Brain microvascular endothelial cell (primary cell): ENCODE results near the gene LSM14B.

Experiments used
- DNase-seq: peaks from one replicate; pipeline ENCODE4 v3.0.0-alpha.2; 2020
- H3K27ac ChIP-seq: fragments of 250-450 bp; sonication (Bioruptor Pico); 2 replicates; pipeline ENCODE4 v1.5.1; 2020; ENCODE audit warnings: mild to moderate bottlenecking, moderate library complexity
- H3K27me3 ChIP-seq: fragments of 250-450 bp; sonication (Bioruptor Pico); replicated peaks from 2 replicates; pipeline ENCODE4 v1.5.1; 2020; ENCODE audit warnings: mild to moderate bottlenecking
- H3K36me3 ChIP-seq: fragments of 250-450 bp; sonication (Bioruptor Pico); replicated peaks from 2 replicates; pipeline ENCODE4 v1.5.1; 2020; ENCODE audit warnings: mild to moderate bottlenecking
- H3K4me3 ChIP-seq: 2 replicates; pipeline ENCODE4 v1.5.1; 2011; ENCODE audit warnings: low read depth, mild to moderate bottlenecking, control low read depth, low read length, moderate library complexity
- in situ Hi-C: cut with HindIII; loops from 2 replicates; pipeline ENCODE4 v1.10.0; 2017; ENCODE audit warnings: low sequenced_read_pairs, low pct_ligation_motif_present
- TF ChIP-seq, protein P1 (sequence below): IDR thresholded peaks from 2 replicates; pipeline ENCODE4 v1.5.1; 2011; ENCODE audit warnings: low read depth, mild to moderate bottlenecking, moderate library complexity, low read length, control low read depth, inconsistent platforms; ENCODE audit errors: missing control alignments

Gene LSM14B

DNA sequence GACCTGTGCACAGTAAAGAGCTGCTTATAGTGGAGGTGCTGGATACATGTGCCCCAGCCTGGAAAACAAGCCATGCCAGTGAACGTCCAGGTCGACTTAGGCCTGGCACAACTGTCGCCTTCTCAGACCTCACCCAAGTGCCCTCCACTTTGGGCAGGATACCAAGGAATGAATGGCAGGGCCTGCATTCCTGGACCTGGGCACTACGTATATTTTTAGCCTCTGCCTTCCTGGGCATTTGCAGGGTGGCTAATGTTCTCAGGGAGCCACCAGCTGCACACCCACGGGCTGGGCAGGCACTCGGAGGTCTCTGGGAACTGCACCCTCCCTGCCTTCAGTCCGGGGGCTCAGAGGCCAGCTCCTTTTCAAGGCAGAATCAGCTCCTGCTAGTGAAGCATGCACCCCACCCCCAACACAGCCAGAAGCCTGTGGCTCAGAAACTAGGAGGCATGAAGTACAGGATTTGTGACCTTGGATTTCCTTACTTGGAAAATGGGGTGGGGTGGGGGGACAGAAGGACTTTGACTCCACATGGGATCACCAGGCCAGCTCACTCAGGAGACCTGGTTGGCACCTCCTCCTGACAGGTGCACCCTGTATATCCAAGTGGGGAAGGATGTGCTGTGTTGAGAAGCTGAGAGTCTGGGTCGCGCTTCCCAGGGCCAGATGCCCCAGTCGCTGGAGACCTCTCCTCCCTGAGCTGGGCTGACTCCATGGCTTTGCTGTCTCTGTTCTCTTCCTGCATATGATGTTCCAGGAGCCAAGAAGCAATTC lies 2.5 kb upstream of the LSM14B start:
- peaks cover 8% of the 10 kb centered on the region for H3K27me3 ChIP-seq
- H3K36me3 ChIP-seq: peaks cover 2% of the 10 kb centered on the region
- TF ChIP-seq, protein P1, sequence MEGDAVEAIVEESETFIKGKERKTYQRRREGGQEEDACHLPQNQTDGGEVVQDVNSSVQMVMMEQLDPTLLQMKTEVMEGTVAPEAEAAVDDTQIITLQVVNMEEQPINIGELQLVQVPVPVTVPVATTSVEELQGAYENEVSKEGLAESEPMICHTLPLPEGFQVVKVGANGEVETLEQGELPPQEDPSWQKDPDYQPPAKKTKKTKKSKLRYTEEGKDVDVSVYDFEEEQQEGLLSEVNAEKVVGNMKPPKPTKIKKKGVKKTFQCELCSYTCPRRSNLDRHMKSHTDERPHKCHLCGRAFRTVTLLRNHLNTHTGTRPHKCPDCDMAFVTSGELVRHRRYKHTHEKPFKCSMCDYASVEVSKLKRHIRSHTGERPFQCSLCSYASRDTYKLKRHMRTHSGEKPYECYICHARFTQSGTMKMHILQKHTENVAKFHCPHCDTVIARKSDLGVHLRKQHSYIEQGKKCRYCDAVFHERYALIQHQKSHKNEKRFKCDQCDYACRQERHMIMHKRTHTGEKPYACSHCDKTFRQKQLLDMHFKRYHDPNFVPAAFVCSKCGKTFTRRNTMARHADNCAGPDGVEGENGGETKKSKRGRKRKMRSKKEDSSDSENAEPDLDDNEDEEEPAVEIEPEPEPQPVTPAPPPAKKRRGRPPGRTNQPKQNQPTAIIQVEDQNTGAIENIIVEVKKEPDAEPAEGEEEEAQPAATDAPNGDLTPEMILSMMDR: no peak
- no peak for DNase-seq
- in situ Hi-C loops: no loop called here
- no peak overlapping the region for H3K4me3 ChIP-seq
- H3K27ac ChIP-seq: no peak overlapping the region

DNA sequence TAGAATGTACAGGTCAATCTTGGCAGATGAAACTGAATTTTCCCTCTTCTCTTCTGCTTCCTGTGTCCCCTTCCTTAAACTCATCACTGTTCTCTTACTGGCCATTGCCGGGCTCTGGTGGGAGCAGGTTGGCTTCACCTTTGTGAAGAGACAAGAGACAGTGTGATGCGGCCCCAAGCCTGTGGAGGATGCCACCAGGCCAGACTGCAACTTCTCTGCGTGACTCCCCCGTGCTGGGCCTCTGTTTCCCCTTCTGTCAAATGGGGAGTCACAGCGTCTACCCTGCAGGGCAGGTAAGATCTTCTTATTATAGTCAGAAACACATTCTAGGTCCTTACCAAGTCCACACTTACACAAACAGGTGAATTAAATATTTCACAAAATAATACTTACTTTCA lies 1.9 kb upstream of the LSM14B start:
- Histone ChIP-seq H3K4me3 (no peak overlapping the region), H3K36me3 (peaks cover 8% of the 10 kb centered on the region), H3K27me3 (peaks cover 8% of the 10 kb centered on the region), H3K27ac (no peak overlapping the region)
- DNase-seq: no peak
- TF ChIP-seq, protein P1: no peak
- in situ Hi-C loops: no loop called here

DNA sequence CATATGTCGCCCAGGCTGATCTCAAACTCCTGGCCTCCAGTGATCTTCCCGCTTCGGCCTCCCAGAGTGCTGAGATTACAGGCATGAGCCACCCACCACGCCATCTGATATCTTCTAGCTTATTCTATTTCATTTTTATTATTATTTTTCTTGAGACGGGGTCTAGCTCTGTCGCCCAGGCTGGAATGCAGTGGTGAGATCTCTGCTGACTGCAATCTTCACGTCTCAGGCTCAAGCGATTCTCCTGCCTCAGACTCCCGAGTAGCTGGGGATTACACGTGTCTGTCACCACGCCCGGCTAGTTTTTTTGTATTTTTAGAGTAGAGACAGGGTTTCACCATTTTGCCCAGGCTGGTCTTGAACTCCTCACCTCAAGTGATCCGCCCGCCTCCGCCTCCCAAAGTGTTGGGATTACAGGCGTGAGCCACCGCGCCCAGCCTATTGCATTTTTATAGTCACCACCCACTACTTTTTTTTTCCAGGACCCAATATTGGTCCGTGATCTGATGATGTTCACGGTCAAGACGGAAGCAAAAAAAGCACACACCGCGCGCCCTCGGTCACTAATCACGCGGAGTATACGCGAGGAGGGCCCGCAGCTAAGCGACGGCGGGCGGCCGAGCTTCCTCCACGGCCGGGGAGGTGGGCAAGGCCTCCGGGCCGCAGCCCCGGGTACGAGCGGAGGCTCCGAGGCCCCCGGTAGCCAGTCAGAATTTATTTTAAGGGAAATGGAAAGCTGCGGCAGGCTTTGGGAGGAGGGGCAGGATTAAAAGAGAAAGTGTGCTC lies 1.1 kb upstream of the LSM14B start:
- Histone ChIP-seq H3K27me3 (peaks cover 8% of the 10 kb centered on the region), H3K36me3 (peaks cover 14% of the 10 kb centered on the region), H3K4me3 (peak overlapping the region; percentile 61), H3K27ac (peak overlapping the region; percentile 87)
- TF ChIP-seq, protein P1: no peak
- in situ Hi-C loops: no loop called here
- DNase-seq: no peak

DNA sequence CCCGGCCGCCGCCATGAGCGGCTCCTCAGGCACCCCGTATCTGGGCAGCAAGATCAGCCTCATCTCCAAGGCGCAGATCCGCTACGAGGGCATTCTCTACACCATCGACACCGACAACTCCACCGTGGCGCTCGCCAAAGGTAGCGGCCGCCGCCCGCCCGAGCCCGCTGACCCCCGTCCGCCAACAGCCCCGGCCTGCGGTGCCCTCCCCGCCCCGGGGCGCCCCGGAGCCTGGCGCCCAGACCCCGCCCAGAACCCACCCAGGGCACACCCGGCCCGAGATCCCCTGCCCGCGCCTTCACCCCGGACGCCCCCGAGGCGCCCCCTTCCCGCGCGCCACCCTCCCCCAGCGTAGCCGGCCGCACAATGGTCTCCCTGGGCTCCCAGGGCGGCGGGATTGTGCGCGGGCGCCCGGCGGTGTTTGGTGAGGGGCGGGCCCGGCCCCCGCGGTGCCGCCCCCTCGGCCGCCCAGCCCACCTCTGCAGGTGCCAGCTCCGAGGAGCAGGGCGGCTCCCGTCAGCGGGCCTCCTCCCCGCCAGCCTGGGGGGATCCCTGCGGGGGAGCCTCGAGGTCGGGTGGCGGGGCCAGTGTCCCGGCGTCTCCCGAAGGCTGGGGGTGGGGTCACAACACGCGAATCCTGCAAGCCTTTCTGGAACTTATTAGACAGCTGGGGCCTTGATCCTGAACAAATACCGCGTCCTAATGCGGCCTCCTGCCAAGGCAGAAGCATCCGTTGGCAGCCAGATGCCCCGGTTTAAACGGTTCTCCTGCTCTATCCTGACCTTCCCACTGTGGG lies 577 bp downstream of the LSM14B start:
- H3K4me3 ChIP-seq: peak overlapping the region; percentile 79
- peak overlapping the region; percentile 54 for H3K27ac ChIP-seq
- no peak for DNase-seq
- in situ Hi-C loops: no loop called here
- no peaks in the 10 kb centered on the region for H3K27me3 ChIP-seq
- TF ChIP-seq, protein P1: no peak
- peaks cover 31% of the 10 kb centered on the region for H3K36me3 ChIP-seq

DNA sequence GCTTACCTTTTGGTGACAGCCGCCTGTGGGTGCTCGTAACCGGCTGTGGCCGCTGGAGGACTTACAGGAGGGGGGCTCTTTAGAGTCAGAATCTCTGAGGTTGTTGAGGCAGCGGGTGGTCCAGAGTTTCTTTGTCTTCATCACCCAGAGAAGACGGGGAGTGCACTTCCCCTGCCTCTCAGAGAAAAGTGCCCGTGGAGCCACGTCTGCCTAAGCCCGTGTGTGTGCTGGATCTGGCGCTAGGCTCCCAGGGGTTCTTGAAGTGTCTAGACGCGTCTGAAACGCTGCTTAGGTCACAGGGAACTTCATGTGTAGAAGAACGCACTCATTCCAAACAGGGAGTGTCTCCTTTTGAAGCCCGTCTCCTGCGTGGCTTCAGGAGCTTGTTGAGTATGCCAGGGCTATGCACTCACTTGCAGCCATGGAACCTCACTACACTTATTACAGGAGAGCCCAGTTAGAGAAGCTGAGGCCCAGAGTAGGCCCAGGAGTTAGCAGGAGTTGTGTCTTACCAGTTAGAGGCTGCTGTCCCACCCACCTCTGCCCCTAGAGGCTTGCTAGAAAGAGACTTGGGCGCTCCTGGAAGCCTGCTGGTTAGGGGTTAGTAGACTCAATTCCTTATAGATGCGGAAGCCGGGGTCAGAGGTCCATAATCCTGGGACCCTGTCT lies 1.3 kb downstream of the LSM14B start:
- TF ChIP-seq, protein P1: peak; percentile 56
- H3K27me3 ChIP-seq: no peaks in the 10 kb centered on the region
- peak overlapping the region; percentile 79 for H3K4me3 ChIP-seq
- peak overlapping the region; percentile 54 for H3K27ac ChIP-seq
- DNase-seq: peak; percentile 57
- H3K36me3 ChIP-seq: peaks cover 38% of the 10 kb centered on the region
- in situ Hi-C loops: no loop called here
